Gastrocnemius medialis (tissue), 4 donors: ENCODE data around the gene COL28A1.

ENCODE experiments used
- POLR2A ChIP-seq, 2 donors: fragments of 450-650 bp; IDR thresholded peaks; one replicate each; pipeline ENCODE4 v1.6.1; 2017; ENCODE audit warnings: antibody characterized with exemption in 2 of 2, mild to moderate bottlenecking in 2 of 2, moderate library complexity in 2 of 2
- TF ChIP-seq, protein P1 (sequence below), 5 experiments: fragments of 450-650 bp in 3 of 5; fragments of 200-600 bp in 2 of 5; sonication (generic) in 2 of 5; IDR thresholded peaks in 4 of 5; conservative IDR thresholded peaks in 1 of 5; 1 replicate in 4 of 5; 2 replicates in 1 of 5; pipeline ENCODE4 v1.5.1; 2016 to 2019; ENCODE audit warnings: antibody characterized with exemption in 5 of 5, mild to moderate bottlenecking in 3 of 5, moderate library complexity in 3 of 5

GRCh38 chr7:7333610-7334009 lies 202.1 kb downstream of the COL28A1 start:
- TF ChIP-seq, protein P1, sequence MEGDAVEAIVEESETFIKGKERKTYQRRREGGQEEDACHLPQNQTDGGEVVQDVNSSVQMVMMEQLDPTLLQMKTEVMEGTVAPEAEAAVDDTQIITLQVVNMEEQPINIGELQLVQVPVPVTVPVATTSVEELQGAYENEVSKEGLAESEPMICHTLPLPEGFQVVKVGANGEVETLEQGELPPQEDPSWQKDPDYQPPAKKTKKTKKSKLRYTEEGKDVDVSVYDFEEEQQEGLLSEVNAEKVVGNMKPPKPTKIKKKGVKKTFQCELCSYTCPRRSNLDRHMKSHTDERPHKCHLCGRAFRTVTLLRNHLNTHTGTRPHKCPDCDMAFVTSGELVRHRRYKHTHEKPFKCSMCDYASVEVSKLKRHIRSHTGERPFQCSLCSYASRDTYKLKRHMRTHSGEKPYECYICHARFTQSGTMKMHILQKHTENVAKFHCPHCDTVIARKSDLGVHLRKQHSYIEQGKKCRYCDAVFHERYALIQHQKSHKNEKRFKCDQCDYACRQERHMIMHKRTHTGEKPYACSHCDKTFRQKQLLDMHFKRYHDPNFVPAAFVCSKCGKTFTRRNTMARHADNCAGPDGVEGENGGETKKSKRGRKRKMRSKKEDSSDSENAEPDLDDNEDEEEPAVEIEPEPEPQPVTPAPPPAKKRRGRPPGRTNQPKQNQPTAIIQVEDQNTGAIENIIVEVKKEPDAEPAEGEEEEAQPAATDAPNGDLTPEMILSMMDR (IDR thresholded peaks at IDR 0.05 in 4 of 5, conservative IDR thresholded peaks at IDR 0.05 in 1 of 5), result no peak
- no peak for TF ChIP-seq POLR2A (IDR thresholded peaks at IDR 0.05)
